Astrocyte of the hippocampus (primary cell): ENCODE results near the gene AMPD3.
A peak's percentile ranks its signal among the peaks of the same experiment; 100 is the strongest.

Experiments
- DNase-seq: peaks from one replicate; pipeline ENCODE4 v3.0.0; 2011; ENCODE audit warnings: low read depth, low spot score

The AMPD3 gene

GRCh38 chr11:10454878-10455631, at the start of gene AMPD3:
Gene AMPD3, plus strand, starts transcription at chr11:10455264. Its CDS starts 6,256 bp downstream, at chr11:10461520.
- peak; percentile 49 for DNase-seq

- peak; percentile 90 for DNase-seq
These were observed 49.0 kb upstream of the AMPD3 start for GRCh38 chr11:10405865-10406592.

- no peak for DNase-seq
These were observed 48.0 kb upstream of the AMPD3 start for GRCh38 chr11:10407055-10407454.

GRCh38 chr11:10407749-10408685, 47.0 kb upstream of the AMPD3 start:
- DNase-seq = no peak

- no peak for DNase-seq
These were observed 45.8 kb upstream of the AMPD3 start for GRCh38 chr11:10409207-10409661.

GRCh38 chr11:10410106-10410843, 44.8 kb upstream of the AMPD3 start:
- no peak for DNase-seq

- no peak for DNase-seq
These were observed 44.2 kb upstream of the AMPD3 start for GRCh38 chr11:10410844-10411200.

GRCh38 chr11:10412266-10412665, 42.8 kb upstream of the AMPD3 start:
- no peak for DNase-seq

GRCh38 chr11:10413268-10413667, 41.8 kb upstream of the AMPD3 start:
- no peak for DNase-seq

- no peak for DNase-seq
These were observed 40.9 kb upstream of the AMPD3 start for GRCh38 chr11:10414181-10414580.

- DNase-seq = peak; percentile 18
These were observed 40.4 kb upstream of the AMPD3 start for GRCh38 chr11:10414659-10415058.

- no peak for DNase-seq
These were observed 39.2 kb upstream of the AMPD3 start for GRCh38 chr11:10415817-10416392.

GRCh38 chr11:10418259-10418949, 36.7 kb upstream of the AMPD3 start:
- DNase-seq = no peak

GRCh38 chr11:10418950-10419310, 36.1 kb upstream of the AMPD3 start:
- DNase-seq = no peak

GRCh38 chr11:10426475-10426874, 28.6 kb upstream of the AMPD3 start:
- DNase-seq = no peak

- DNase-seq = no peak
These were observed 26.6 kb upstream of the AMPD3 start for GRCh38 chr11:10428453-10428852.

GRCh38 chr11:10429526-10429925, 25.5 kb upstream of the AMPD3 start:
- DNase-seq = no peak

GRCh38 chr11:10432493-10432892, 22.6 kb upstream of the AMPD3 start:
- no peak for DNase-seq

- no peak for DNase-seq
These were observed 22.1 kb upstream of the AMPD3 start for GRCh38 chr11:10432971-10433370.

GRCh38 chr11:10436224-10436623, 18.8 kb upstream of the AMPD3 start:
- no peak for DNase-seq
